Measurements from ENCODE around the gene PDE3B.

The PDE3B gene

DNA sequence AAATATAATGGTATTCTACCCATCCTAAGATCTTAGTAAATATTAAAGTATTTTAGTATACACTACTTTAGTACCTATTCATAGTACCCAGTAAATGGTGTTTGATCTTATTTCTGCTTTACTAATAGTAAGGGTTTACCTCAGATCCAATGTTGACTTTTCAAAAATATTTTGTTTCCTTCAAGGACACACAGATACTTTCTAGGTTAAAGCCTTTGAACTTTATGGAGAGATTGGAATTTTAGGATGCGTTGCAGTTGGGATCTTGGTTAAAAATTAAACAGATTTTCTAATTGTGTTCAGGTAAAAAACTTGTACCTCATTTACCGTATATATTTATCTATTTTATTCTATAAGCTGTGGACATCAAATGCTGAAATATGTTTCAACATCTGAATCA lies 175.2 kb downstream of the PDE3B start:
- Histone ChIP-seq H3K36me3 (ENCODE audit: control insufficient read depth, insufficient read depth, low read length) (no peaks in the 10 kb centered on the region), H3K23ac (ENCODE audit: low read length) (no peak overlapping the region), H3K9ac (ENCODE audit: low read length) (no peak overlapping the region), H3K4ac (ENCODE audit: low read depth, low read length) (no peak overlapping the region), H3K4me2 (ENCODE audit: low read length) (no peak overlapping the region), H3K18ac (ENCODE audit: low read length) (no peak overlapping the region), H3K4me3 (ENCODE audit: low read length) (no peak overlapping the region), H4K8ac (ENCODE audit: low read depth, low read length) (no peak overlapping the region), H3K79me2 (ENCODE audit: control insufficient read depth, insufficient read depth, low read length) (no peaks in the 10 kb centered on the region), H3K27ac (ENCODE audit: low read depth, low read length) (no peak overlapping the region), H4K5ac (ENCODE audit: low read length) (no peak overlapping the region), H2BK15ac (replicated peaks; ENCODE audit: low read depth) (no peak overlapping the region), H2BK5ac (ENCODE audit: low read length) (no peak overlapping the region), H3K4me1 (ENCODE audit: control insufficient read depth, low read depth, low read length) (no peaks in the 10 kb centered on the region), H2BK120ac (ENCODE audit: low read depth, low read length) (no peak overlapping the region), H3K27me3 (ENCODE audit: insufficient read depth, low read length, poor library complexity) (no peaks in the 10 kb centered on the region), H3K56ac (ENCODE audit: low read length) (no peak overlapping the region), H3K79me1 (ENCODE audit: low read length) (no peaks in the 10 kb centered on the region), H2AK5ac (ENCODE audit: low read length) (no peak overlapping the region)
- WGBS (ENCODE audit: extremely low coverage, insufficient coverage, low lambda C conversion rate), result no CpG with 5 or more reads among the region's 2 CpGs
- DNase-seq, result no peak

DNA sequence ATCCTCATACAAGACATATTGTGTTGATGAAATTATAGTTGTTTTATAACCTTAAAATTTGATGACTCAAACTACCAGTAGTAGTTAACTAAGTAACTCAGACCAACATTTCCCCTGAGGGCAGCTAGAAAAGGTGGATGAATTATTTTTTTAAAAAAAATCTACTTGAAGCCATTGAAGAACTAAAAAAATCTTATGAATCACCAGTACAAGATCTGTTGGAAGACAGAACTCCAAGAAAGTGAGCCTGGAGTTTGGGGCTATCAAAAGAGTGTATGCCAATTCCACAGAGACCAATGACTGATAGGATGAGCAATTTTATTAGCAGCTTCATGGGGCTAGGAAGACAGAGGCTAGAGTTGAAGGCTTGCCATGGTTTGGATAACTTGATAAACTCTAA lies 176.0 kb downstream of the PDE3B start:
- Histone ChIP-seq H3K18ac (ENCODE audit: low read length) (no peak overlapping the region), H4K8ac (ENCODE audit: low read depth, low read length) (no peak overlapping the region), H2AK5ac (ENCODE audit: low read length) (no peak overlapping the region), H2BK15ac (replicated peaks; ENCODE audit: low read depth) (no peak overlapping the region), H3K4me1 (ENCODE audit: control insufficient read depth, low read depth, low read length) (no peaks in the 10 kb centered on the region), H3K79me2 (ENCODE audit: control insufficient read depth, insufficient read depth, low read length) (no peaks in the 10 kb centered on the region), H4K5ac (ENCODE audit: low read length) (no peak overlapping the region), H3K56ac (ENCODE audit: low read length) (no peak overlapping the region), H3K27me3 (ENCODE audit: insufficient read depth, low read length, poor library complexity) (no peaks in the 10 kb centered on the region), H2BK120ac (ENCODE audit: low read depth, low read length) (no peak overlapping the region), H3K4me3 (ENCODE audit: low read length) (no peak overlapping the region), H3K4me2 (ENCODE audit: low read length) (no peak overlapping the region), H3K27ac (ENCODE audit: low read depth, low read length) (no peak overlapping the region), H3K9ac (ENCODE audit: low read length) (no peak overlapping the region), H3K4ac (ENCODE audit: low read depth, low read length) (no peak overlapping the region), H3K36me3 (ENCODE audit: control insufficient read depth, insufficient read depth, low read length) (no peaks in the 10 kb centered on the region), H3K23ac (ENCODE audit: low read length) (no peak overlapping the region), H2BK5ac (ENCODE audit: low read length) (no peak overlapping the region), H3K79me1 (ENCODE audit: low read length) (no peaks in the 10 kb centered on the region)
- no peak for DNase-seq

DNA sequence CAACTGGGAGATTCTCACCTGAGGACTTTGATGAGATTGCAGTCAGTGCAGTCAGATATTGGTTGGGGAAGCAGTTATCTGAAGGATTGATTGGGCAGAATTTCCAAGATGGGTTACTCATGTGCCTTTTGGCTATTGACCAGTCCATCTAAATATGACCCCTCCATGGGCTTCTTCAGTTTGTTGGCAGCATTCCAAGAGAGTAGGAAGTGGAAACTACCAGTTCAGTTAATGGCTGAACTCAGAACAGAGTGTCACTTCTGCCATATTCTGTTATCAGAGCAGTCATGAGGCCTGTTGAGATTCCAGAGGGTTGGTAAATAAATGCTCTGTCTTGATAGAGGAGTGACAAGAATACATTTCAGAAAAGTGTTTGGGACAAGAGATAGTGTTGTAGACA lies 177.4 kb downstream of the PDE3B start:
- peak overlapping the region; percentile 64 for H2BK15ac ChIP-seq (replicated peaks; ENCODE audit: low read depth)
- no peak overlapping the region for H3K4me3 ChIP-seq (ENCODE audit: low read length)
- no peak overlapping the region for H3K18ac ChIP-seq (ENCODE audit: low read length)
- no peak overlapping the region for H2BK120ac ChIP-seq (ENCODE audit: low read depth, low read length)
- no peak for DNase-seq
- no peaks in the 10 kb centered on the region for H3K36me3 ChIP-seq (ENCODE audit: control insufficient read depth, insufficient read depth, low read length)
- no peak overlapping the region for H3K9ac ChIP-seq (ENCODE audit: low read length)
- H3K4me2 ChIP-seq (ENCODE audit: low read length), result no peak overlapping the region
- no peak overlapping the region for H2AK5ac ChIP-seq (ENCODE audit: low read length)
- H3K23ac ChIP-seq (ENCODE audit: low read length), result no peak overlapping the region
- H4K8ac ChIP-seq (ENCODE audit: low read depth, low read length), result no peak overlapping the region
- H4K5ac ChIP-seq (ENCODE audit: low read length), result no peak overlapping the region
- H3K27me3 ChIP-seq (ENCODE audit: insufficient read depth, low read length, poor library complexity), result no peaks in the 10 kb centered on the region
- H2BK5ac ChIP-seq (ENCODE audit: low read length), result no peak overlapping the region
- H3K79me2 ChIP-seq (ENCODE audit: control insufficient read depth, insufficient read depth, low read length), result no peaks in the 10 kb centered on the region
- no peak overlapping the region for H3K4ac ChIP-seq (ENCODE audit: low read depth, low read length)
- H3K79me1 ChIP-seq (ENCODE audit: low read length), result no peaks in the 10 kb centered on the region
- H3K27ac ChIP-seq (ENCODE audit: low read depth, low read length), result no peak overlapping the region
- H3K4me1 ChIP-seq (ENCODE audit: control insufficient read depth, low read depth, low read length), result no peaks in the 10 kb centered on the region
- H3K56ac ChIP-seq (ENCODE audit: low read length), result no peak overlapping the region

DNA sequence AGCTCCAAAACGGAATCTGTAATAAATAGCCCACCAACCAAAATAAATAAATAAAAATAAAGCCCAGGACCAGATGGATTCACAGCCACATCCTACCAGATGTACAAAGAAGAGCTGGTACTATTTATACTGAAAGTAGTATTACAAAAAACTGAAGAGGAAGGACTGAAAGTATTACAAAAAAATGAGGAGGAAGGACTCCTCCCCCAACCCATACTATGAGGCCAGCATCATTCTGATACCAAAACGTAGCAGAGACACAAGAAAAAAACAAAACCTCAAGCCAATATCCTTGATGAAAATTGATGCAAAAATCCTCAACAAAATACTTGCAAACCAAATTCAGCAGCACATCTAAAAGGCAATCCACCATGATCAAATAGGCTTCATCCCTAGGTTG lies 183.0 kb downstream of the PDE3B start:
- Histone ChIP-seq H3K79me2 (ENCODE audit: control insufficient read depth, insufficient read depth, low read length) (no peaks in the 10 kb centered on the region), H3K27me3 (ENCODE audit: insufficient read depth, low read length, poor library complexity) (no peaks in the 10 kb centered on the region), H4K5ac (ENCODE audit: low read length) (no peak overlapping the region), H3K4me2 (ENCODE audit: low read length) (no peak overlapping the region), H2AK5ac (ENCODE audit: low read length) (no peak overlapping the region), H3K18ac (ENCODE audit: low read length) (no peak overlapping the region), H2BK120ac (ENCODE audit: low read depth, low read length) (no peak overlapping the region), H3K23ac (ENCODE audit: low read length) (no peak overlapping the region), H3K9ac (ENCODE audit: low read length) (no peak overlapping the region), H3K4me1 (ENCODE audit: control insufficient read depth, low read depth, low read length) (no peaks in the 10 kb centered on the region), H2BK15ac (replicated peaks; ENCODE audit: low read depth) (no peak overlapping the region), H4K8ac (ENCODE audit: low read depth, low read length) (no peak overlapping the region), H3K4me3 (ENCODE audit: low read length) (no peak overlapping the region), H2BK5ac (ENCODE audit: low read length) (no peak overlapping the region), H3K36me3 (ENCODE audit: control insufficient read depth, insufficient read depth, low read length) (no peaks in the 10 kb centered on the region), H3K27ac (ENCODE audit: low read depth, low read length) (no peak overlapping the region), H3K79me1 (ENCODE audit: low read length) (no peaks in the 10 kb centered on the region), H3K56ac (ENCODE audit: low read length) (no peak overlapping the region), H3K4ac (ENCODE audit: low read depth, low read length) (no peak overlapping the region)
- DNase-seq, result no peak
- WGBS (ENCODE audit: extremely low coverage, insufficient coverage, low lambda C conversion rate), result no CpG with 5 or more reads among the region's 2 CpGs

DNA sequence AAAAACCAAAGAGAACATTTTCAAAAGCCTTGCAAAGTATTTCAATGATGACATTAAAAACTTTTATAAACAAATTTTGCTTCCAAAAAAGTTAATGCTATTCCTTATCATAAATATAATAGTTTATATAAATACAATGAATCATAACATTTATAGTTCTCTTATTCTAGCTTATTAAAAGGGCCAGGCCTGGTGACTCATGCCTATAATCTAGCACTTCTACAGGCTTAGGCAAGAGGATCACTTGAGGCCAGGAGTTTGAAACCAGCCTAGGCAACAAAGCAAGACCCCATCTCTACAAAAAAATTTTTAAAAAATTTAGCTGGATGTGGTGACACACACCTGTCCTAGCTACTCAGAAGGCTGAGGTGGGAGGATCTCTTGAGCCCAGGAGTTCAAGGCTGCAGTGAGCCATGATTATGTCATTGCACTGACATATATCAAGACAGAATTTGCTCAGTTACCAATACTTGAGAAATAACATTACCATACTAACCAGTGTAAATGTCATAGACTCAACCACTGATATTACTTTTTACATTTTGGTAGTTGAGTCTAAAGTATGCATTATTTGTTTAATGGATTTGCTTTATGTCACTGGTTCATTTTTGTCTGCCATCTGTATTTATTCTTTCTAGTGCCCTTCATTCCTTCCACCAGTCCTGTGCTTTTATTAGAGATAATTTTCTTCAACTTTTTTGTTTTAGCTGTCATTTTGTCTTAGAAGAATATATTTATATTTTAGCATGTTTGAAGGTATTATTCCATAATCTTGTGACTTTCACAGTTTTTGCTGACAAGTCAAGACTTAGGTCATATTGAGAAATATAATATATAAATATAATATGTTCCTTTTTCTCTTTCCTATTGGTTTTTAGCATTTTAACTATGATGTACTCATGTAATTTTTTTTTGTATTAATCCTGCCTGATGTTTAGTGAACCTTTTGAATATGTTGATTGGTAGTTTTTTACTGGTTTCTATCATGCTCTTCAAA lies 192.2 kb downstream of the PDE3B start:
- Histone ChIP-seq H3K4me2 (ENCODE audit: low read length) (no peak overlapping the region), H3K56ac (ENCODE audit: low read length) (no peak overlapping the region), H3K79me2 (ENCODE audit: control insufficient read depth, insufficient read depth, low read length) (no peaks in the 10 kb centered on the region), H4K8ac (ENCODE audit: low read depth, low read length) (no peak overlapping the region), H3K23ac (ENCODE audit: low read length) (no peak overlapping the region), H3K27ac (ENCODE audit: low read depth, low read length) (no peak overlapping the region), H3K27me3 (ENCODE audit: insufficient read depth, low read length, poor library complexity) (no peaks in the 10 kb centered on the region), H2BK5ac (ENCODE audit: low read length) (no peak overlapping the region), H3K4me1 (ENCODE audit: control insufficient read depth, low read depth, low read length) (no peaks in the 10 kb centered on the region), H2BK15ac (replicated peaks; ENCODE audit: low read depth) (no peak overlapping the region), H3K79me1 (ENCODE audit: low read length) (no peaks in the 10 kb centered on the region), H3K18ac (ENCODE audit: low read length) (no peak overlapping the region), H3K9ac (ENCODE audit: low read length) (no peak overlapping the region), H3K4ac (ENCODE audit: low read depth, low read length) (no peak overlapping the region), H3K4me3 (ENCODE audit: low read length) (no peak overlapping the region), H2BK120ac (ENCODE audit: low read depth, low read length) (no peak overlapping the region), H2AK5ac (ENCODE audit: low read length) (no peak overlapping the region), H3K36me3 (ENCODE audit: control insufficient read depth, insufficient read depth, low read length) (no peaks in the 10 kb centered on the region), H4K5ac (ENCODE audit: low read length) (no peak overlapping the region)
- no peak for DNase-seq

DNA sequence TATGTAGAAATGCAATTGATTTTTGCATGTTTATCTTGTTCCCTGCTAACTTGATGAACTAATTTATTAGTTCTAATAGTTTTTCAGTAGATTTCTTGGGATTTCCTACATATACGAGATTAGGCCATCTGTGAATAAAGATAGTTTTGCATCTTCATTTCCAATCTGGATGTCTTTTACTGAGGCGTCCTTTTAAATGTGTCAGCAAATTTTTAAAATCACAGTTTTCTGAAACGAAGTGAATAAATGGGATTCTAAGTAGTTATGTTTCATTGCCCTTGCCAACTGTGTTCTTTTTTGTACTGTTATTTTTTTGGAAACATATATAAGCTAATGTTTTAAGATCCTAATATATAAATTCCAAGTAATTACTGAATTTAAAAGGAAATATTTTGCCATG lies 198.4 kb downstream of the PDE3B start:
- no peak overlapping the region for H3K4me2 ChIP-seq (ENCODE audit: low read length)
- H4K8ac ChIP-seq (ENCODE audit: low read depth, low read length), result no peak overlapping the region
- H3K18ac ChIP-seq (ENCODE audit: low read length), result no peak overlapping the region
- H3K4me1 ChIP-seq (ENCODE audit: control insufficient read depth, low read depth, low read length), result no peaks in the 10 kb centered on the region
- no peaks in the 10 kb centered on the region for H3K36me3 ChIP-seq (ENCODE audit: control insufficient read depth, insufficient read depth, low read length)
- H2BK5ac ChIP-seq (ENCODE audit: low read length), result no peak overlapping the region
- no peak overlapping the region for H4K5ac ChIP-seq (ENCODE audit: low read length)
- H3K79me2 ChIP-seq (ENCODE audit: control insufficient read depth, insufficient read depth, low read length), result no peaks in the 10 kb centered on the region
- H3K23ac ChIP-seq (ENCODE audit: low read length), result no peak overlapping the region
- H3K79me1 ChIP-seq (ENCODE audit: low read length), result no peaks in the 10 kb centered on the region
- no peak overlapping the region for H3K9ac ChIP-seq (ENCODE audit: low read length)
- no peak overlapping the region for H2BK15ac ChIP-seq (replicated peaks; ENCODE audit: low read depth)
- H3K4ac ChIP-seq (ENCODE audit: low read depth, low read length), result no peak overlapping the region
- H3K4me3 ChIP-seq (ENCODE audit: low read length), result no peak overlapping the region
- no peak overlapping the region for H3K27ac ChIP-seq (ENCODE audit: low read depth, low read length)
- H2BK120ac ChIP-seq (ENCODE audit: low read depth, low read length), result no peak overlapping the region
- H2AK5ac ChIP-seq (ENCODE audit: low read length), result no peak overlapping the region
- H3K56ac ChIP-seq (ENCODE audit: low read length), result no peak overlapping the region
- DNase-seq, result no peak
- no peaks in the 10 kb centered on the region for H3K27me3 ChIP-seq (ENCODE audit: insufficient read depth, low read length, poor library complexity)
- WGBS (ENCODE audit: extremely low coverage, insufficient coverage, low lambda C conversion rate), result no CpG with 5 or more reads among the region's 3 CpGs

Data from mesendoderm (in vitro differentiated cells).